Aorta (tissue), 4 donors: Measurements from ENCODE around the gene FIGNL2. TPM values are rescaled to one million over a fixed set of nuclear protein-coding genes. Genes with fewer than 3 reads are reported as not detected.

Experiments
- polyA plus RNA-seq, 2 donors: library from polyadenylated mRNA; stranded (reverse); fragments of 200-250 nt; gene quantifications; one replicate each; pipeline ENCODE4 v1.2.3, GENCODE V29; 2013
- total RNA-seq, 2 donors: library from RNA; stranded (reverse); fragmentation: NEBNext Ultra II Directional; extraction: Animal tissue kit (Norgen Biotek cat#: 25700); gene quantifications; one replicate each; pipeline ENCODE4 v1.2.1, GENCODE V29; 2021
- donor health status: healthy with polysubstance abuse.
- donor health status: Bipolar disorder and iron deficiency.
- donor health status: DM: no; HTN: no; CAD: no.
- donor health status: DM: yes; HTN: yes; CAD: no.

The FIGNL2 gene
- total and polyA plus RNA-seq, 4 donors, result 0.08 to 2.1 (median 1.0) TPM; not detected in 1

Other genes with a start within 250 kb of the FIGNL2 start
- under 1 TPM in 1 of 2 donors, not detected in 1; 0.54 TPM for gene ANKRD33, start 39.4 kb upstream of the FIGNL2 start, total RNA-seq
- gene ANKRD33, start 39.4 kb upstream of the FIGNL2 start, polyA plus RNA-seq, result not detected
- 10 to 100 TPM; 53.6 to 96.9 TPM for gene ACVRL1, start 58.8 kb upstream of the FIGNL2 start, total RNA-seq
- gene ACVRL1, start 58.8 kb upstream of the FIGNL2 start, polyA plus RNA-seq, result 10 to 100 TPM in 1 of 2 donors, 1 to 10 TPM in 1; 3.4 to 13.5 TPM
- gene ACVR1B, start 103.0 kb upstream of the FIGNL2 start, total RNA-seq, result 10 to 100 TPM; 24.0 to 24.5 TPM
- gene ACVR1B, start 103.0 kb upstream of the FIGNL2 start, polyA plus RNA-seq, result 1 to 10 TPM; 2.3 to 6.9 TPM
- gene TAMALIN, start 158.2 kb upstream of the FIGNL2 start, total RNA-seq, result 100 to 1,000 TPM in 1 of 2 donors, 10 to 100 TPM in 1; 64.2 to 129 TPM
- 10 to 100 TPM in 1 of 2 donors, 1 to 10 TPM in 1; 7.1 to 13.8 TPM for gene TAMALIN, start 158.2 kb upstream of the FIGNL2 start, polyA plus RNA-seq
- gene NR4A1, start 202.7 kb upstream of the FIGNL2 start, total RNA-seq, result 100 to 1,000 TPM; 175 to 677 TPM
- gene NR4A1, start 202.7 kb upstream of the FIGNL2 start, polyA plus RNA-seq, result 100 to 1,000 TPM in 1 of 2 donors, 10 to 100 TPM in 1; 48.2 to 392 TPM
- gene ATG101, start 221.3 kb upstream of the FIGNL2 start, total RNA-seq, result 10 to 100 TPM; 28.2 to 32.2 TPM
- gene ATG101, start 221.3 kb upstream of the FIGNL2 start, polyA plus RNA-seq, result 10 to 100 TPM; 40.9 to 44.0 TPM
- gene SMIM41, start 231.0 kb upstream of the FIGNL2 start, total RNA-seq, result under 1 TPM in 1 of 2 donors, not detected in 1; 0.84 TPM
- gene SMIM41, start 231.0 kb upstream of the FIGNL2 start, polyA plus RNA-seq, result not detected